Uterus (tissue), 4 donors: ENCODE measurements around the gene ALOX5AP. TPM values are rescaled to one million over a fixed set of nuclear protein-coding genes. Genes with fewer than 3 reads are reported as not detected.

Experiments
- DNase-seq, 2 donors: peaks; one replicate each; pipeline ENCODE4 v3.0.0-alpha.2; 2019 to 2020
- H3K27ac ChIP-seq, 2 donors: fragments of 200-600 bp; sonication (generic); 1 replicate in 1 of 2; 2 replicates in 1 of 2; pipeline ENCODE4 v1.5.1; 2016 to 2018
- H3K27me3 ChIP-seq, 2 donors: fragments of 200-600 bp; sonication (generic); one replicate each; pipeline ENCODE4 v1.5.1; 2018 to 2019; ENCODE audit warnings: control low read depth in 1 of 2
- H3K36me3 ChIP-seq, 2 donors: fragments of 200-600 bp; sonication (generic); one replicate each; pipeline ENCODE4 v1.5.1; 2019; ENCODE audit warnings: control low read depth in 1 of 2
- H3K4me1 ChIP-seq, 2 donors: fragments of 200-600 bp; sonication (generic); one replicate each; pipeline ENCODE4 v1.5.1; 2018 to 2019; ENCODE audit warnings: control low read depth in 1 of 2
- H3K4me3 ChIP-seq, 2 donors: fragments of 200-600 bp; sonication (generic); 1 replicate in 1 of 2; 2 replicates in 1 of 2; pipeline ENCODE4 v1.5.1; 2018 to 2019; ENCODE audit warnings: mild to moderate bottlenecking in 1 of 2
- H3K9me3 ChIP-seq, 2 donors: fragments of 200-600 bp; sonication (generic); one replicate each; pipeline ENCODE4 v1.5.1; 2019; ENCODE audit warnings: control low read depth in 1 of 2
- CTCF ChIP-seq, 4 experiments: fragments of 200-600 bp in 2 of 4; fragments of 450-650 bp in 2 of 4; sonication (generic) in 2 of 4; IDR thresholded peaks; one replicate each; pipeline ENCODE4 v1.5.1; 2016 to 2019; ENCODE audit warnings: antibody characterized with exemption in 4 of 4, mild to moderate bottlenecking in 2 of 4, moderate library complexity in 1 of 4
- POLR2A ChIP-seq, 2 donors: fragments of 450-650 bp; IDR thresholded peaks; one replicate each; pipeline ENCODE4 v1.6.1; 2016; ENCODE audit warnings: antibody characterized with exemption in 2 of 2, mild to moderate bottlenecking in 1 of 2, moderate library complexity in 1 of 2
- intact Hi-C: fragments of 100-400 bp; cut with DNase I; formaldehyde crosslinking; loops from one replicate; pipeline ENCODE4 v1.15.1; 2023; ENCODE audit warnings: low total_unique reads
- total RNA-seq, 4 donors: library from RNA; depleted of rRNA in 3 of 4; stranded (reverse); fragments of >200 nt in 3 of 4; gene quantifications; one replicate each; pipeline versions ENCODE4 v1.1.0 to v1.2.4, GENCODE V29; 2014 to 2023
- donor health status: DM: yes; HTN: yes; CAD: no.

ALOX5AP gene
- total RNA-seq, 4 donors from 2014 or later, result 4.4 to 40.6 (median 12.7) TPM

DNA sequence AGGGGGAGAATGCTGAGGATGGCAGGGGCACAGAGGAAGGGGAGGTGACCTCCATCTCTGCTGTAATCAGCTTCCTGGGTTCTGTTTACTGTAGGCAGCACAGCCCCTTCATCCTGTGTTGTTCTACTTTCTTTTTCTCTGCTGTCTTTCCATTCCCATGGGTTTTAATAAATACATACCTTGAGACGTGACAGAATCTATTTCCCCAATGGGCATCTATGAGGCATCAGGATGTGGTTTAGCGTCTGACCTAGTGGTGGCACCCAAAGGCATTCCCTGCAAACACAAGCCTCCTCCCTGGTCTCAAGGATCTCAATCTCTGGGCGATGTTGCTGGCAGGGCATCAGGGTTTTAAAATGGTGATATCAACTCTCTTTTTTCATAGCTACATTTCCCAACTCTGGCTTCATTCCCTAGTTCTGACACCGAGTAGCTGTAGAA lies 60.8 kb downstream of the ALOX5AP start:
- H3K36me3 ChIP-seq, result no peaks in the 10 kb centered on the region
- intact Hi-C loops, result loop anchor here (10.0 kb wide), 1 partner anchor 331 kb away; the partner anchor contains the start of gene HMGB1
- TF ChIP-seq POLR2A (IDR thresholded peaks at IDR 0.05) (no peak), CTCF (IDR thresholded peaks at IDR 0.05) (no peak)
- no peaks in the 10 kb centered on the region for H3K27me3 ChIP-seq
- DNase-seq, result no peak
- H3K9me3 ChIP-seq, result no peaks in the 10 kb centered on the region
- no peak overlapping the region for H3K27ac ChIP-seq
- no peak overlapping the region for H3K4me3 ChIP-seq
- H3K4me1 ChIP-seq, result no peaks in the 10 kb centered on the region

- TF ChIP-seq POLR2A (IDR thresholded peaks at IDR 0.05) (no peak), CTCF (IDR thresholded peaks at IDR 0.05) (no peak)
- H3K9me3 ChIP-seq, result no peaks in the 10 kb centered on the region
- intact Hi-C loops, result loop anchor here (10.0 kb wide), 1 partner anchor 332 kb away; the partner anchor contains the start of gene HMGB1
- H3K36me3 ChIP-seq, result no peaks in the 10 kb centered on the region
- H3K27ac ChIP-seq, result no peak overlapping the region
- H3K4me1 ChIP-seq, result no peaks in the 10 kb centered on the region
- DNase-seq, result no peak
- H3K4me3 ChIP-seq, result no peak overlapping the region
- no peaks in the 10 kb centered on the region for H3K27me3 ChIP-seq
Measured at GRCh38 chr13:30796631-30797601, 61.6 kb downstream of the ALOX5AP start.

DNA sequence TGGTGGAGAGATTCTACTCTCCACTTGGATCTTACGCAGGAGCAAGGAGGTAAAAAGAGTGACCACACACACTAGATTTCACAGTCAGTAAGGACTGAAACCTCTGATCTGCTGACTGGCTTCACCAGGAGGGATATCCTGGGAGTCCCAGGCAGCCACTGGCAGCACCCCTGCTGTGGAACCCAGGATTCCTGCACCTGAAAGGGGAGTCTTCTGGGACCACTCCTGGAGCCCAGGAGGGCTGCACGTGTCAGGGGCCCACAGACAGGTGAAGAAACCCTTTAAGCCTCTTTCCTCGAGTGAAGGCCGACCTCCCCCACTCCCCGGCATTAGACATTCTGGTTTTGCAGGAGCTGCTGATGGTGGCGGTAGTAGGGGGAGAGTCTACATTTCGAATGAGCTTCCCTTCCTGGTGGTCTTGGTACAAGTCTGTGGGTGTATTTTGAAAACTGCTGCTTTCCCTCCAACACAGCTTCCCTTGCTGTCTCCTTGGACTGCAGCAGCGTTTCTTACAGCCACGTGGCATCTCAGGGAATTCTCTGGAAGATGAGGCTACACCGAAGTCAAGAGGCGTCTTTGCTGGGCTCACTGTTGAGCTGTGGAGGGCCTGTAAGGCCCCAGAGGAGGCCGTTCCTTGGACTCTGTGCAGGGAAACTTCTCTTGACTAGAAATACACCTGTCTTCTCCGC lies 62.6 kb downstream of the ALOX5AP start:
- DNase-seq, result no peak
- Histone ChIP-seq H3K9me3 (no peaks in the 10 kb centered on the region), H3K27me3 (no peaks in the 10 kb centered on the region), H3K27ac (no peak overlapping the region), H3K4me1 (no peaks in the 10 kb centered on the region), H3K4me3 (no peak overlapping the region), H3K36me3 (no peaks in the 10 kb centered on the region)
- intact Hi-C loops, result loop anchor here (10.0 kb wide), 1 partner anchor 333 kb away; the partner anchor contains the start of gene HMGB1
- TF ChIP-seq CTCF (IDR thresholded peaks at IDR 0.05) (no peak), POLR2A (IDR thresholded peaks at IDR 0.05) (no peak)

GRCh38 chr13:30798776-30799355 lies 63.5 kb downstream of the ALOX5AP start:
- H3K27ac ChIP-seq, result peak overlapping the region; percentile 53 to 60
- no peak for DNase-seq
- H3K27me3 ChIP-seq, result no peaks in the 10 kb centered on the region
- no peak overlapping the region for H3K4me3 ChIP-seq
- intact Hi-C loops, result loop anchor here (10.0 kb wide), 1 partner anchor 334 kb away; the partner anchor contains the start of gene HMGB1
- no peaks in the 10 kb centered on the region for H3K4me1 ChIP-seq
- no peaks in the 10 kb centered on the region for H3K36me3 ChIP-seq
- TF ChIP-seq POLR2A (IDR thresholded peaks at IDR 0.05) (no peak), CTCF (IDR thresholded peaks at IDR 0.05) (no peak)
- no peaks in the 10 kb centered on the region for H3K9me3 ChIP-seq
